Endodermal cell (in vitro differentiated cells): ENCODE results near the gene PKM. TPM values are rescaled to one million over a fixed set of nuclear protein-coding genes. Genes with fewer than 3 reads are reported as not detected.

ENCODE experiments used
- DNase-seq: peaks from one replicate; pipeline ENCODE4 v3.0.0-alpha.2; 2017
- H3K27ac ChIP-seq: 2 replicates; pipeline ENCODE4 v1.5.1; 2013; ENCODE audit warnings: mild to moderate bottlenecking, low read depth, low read length, moderate library complexity
- H3K27me3 ChIP-seq: 2 replicates; pipeline ENCODE4 v1.6.1; 2013; ENCODE audit warnings: mild to moderate bottlenecking, low read length, moderate library complexity; ENCODE audit not compliant: insufficient read depth, control insufficient read depth, poor library complexity, severe bottlenecking
- H3K36me3 ChIP-seq: 2 replicates; pipeline ENCODE4 v1.7.0; 2013; ENCODE audit warnings: mild to moderate bottlenecking, low read length, moderate library complexity; ENCODE audit not compliant: control insufficient read depth, insufficient read depth
- H3K4me1 ChIP-seq: one replicate; pipeline ENCODE4 v1.7.0; 2013; ENCODE audit warnings: low read length; ENCODE audit not compliant: control insufficient read depth, insufficient read depth
- H3K4me3 ChIP-seq: 2 replicates; pipeline ENCODE4 v1.5.1; 2013; ENCODE audit warnings: mild to moderate bottlenecking, low read length, moderate library complexity
- H3K9ac ChIP-seq: 2 replicates; pipeline ENCODE4 v1.6.1; 2013; ENCODE audit warnings: mild to moderate bottlenecking, low read length, moderate library complexity; ENCODE audit not compliant: poor library complexity, severe bottlenecking; ENCODE audit errors: extremely low read depth
- H3K9me3 ChIP-seq: 2 replicates; pipeline ENCODE4 v1.6.1; 2013; ENCODE audit warnings: mild to moderate bottlenecking, low read length, moderate library complexity; ENCODE audit not compliant: control insufficient read depth
- H3K27ac Mint-ChIP-seq: 2 replicates; pipeline ENCODE4 v1.8.0; 2020; ENCODE audit warnings: mixed read lengths
- H3K27me3 Mint-ChIP-seq: 2 replicates; pipeline ENCODE4 v1.8.0; 2021; ENCODE audit warnings: mild to moderate bottlenecking, mixed read lengths; ENCODE audit not compliant: insufficient read depth
- H3K36me3 Mint-ChIP-seq: 2 replicates; pipeline ENCODE4 v1.8.0; 2020; ENCODE audit warnings: low read depth, mixed read lengths
- H3K4me1 Mint-ChIP-seq: 2 replicates; pipeline ENCODE4 v1.8.0; 2020; ENCODE audit warnings: mixed read lengths
- H3K4me3 Mint-ChIP-seq: 2 replicates; pipeline ENCODE4 v1.8.0; 2020; ENCODE audit warnings: mild to moderate bottlenecking, moderate library complexity, mixed read lengths
- H3K9me3 Mint-ChIP-seq: 2 replicates; pipeline ENCODE4 v1.8.0; 2020; ENCODE audit warnings: mild to moderate bottlenecking, mixed read lengths
- CTCF ChIP-seq: fragments of 200-600 bp; sonication (generic); conservative IDR thresholded peaks from 2 replicates; pipeline ENCODE4 v1.5.0; 2021; ENCODE audit warnings: antibody characterized with exemption, mild to moderate bottlenecking
- WGBS, 2 experiments: methylation state at CpG; one replicate each; pipeline versions ENCODE4 v1.1.5 to v1.1.7; 2013; ENCODE audit warnings: missing lambda C conversion rate in 2 of 2, mixed read lengths in 1 of 2; ENCODE audit not compliant: insufficient coverage in 1 of 2, insufficient read length in 1 of 2; 5-methylcytosine and 5-hydroxymethylcytosine counted together
- total RNA-seq, 2 donors: library from RNA; stranded (reverse); fragmentation: NEBNext Ultra II Directional in 1 of 2; extraction: Animal tissue kit (Norgen Biotek cat#: 25700) in 1 of 2; gene quantifications; 2 replicates in 1 of 2; 3 replicates in 1 of 2; pipeline ENCODE4 v1.2.1, GENCODE V29; 2021

Gene PKM
- total RNA-seq, 2 donors from 2014 or later: 2,197 to 2,355 TPM

- 10 to 21% methylated on average over 30 to 82 of the region's 83 CpGs for WGBS, 2 experiments
- Histone ChIP-seq H3K4me1 (no peaks in the 10 kb centered on the region), H3K4me3 (peak within 1 kb of the TSS; percentile 69), H3K9ac (no peak within 1 kb of the TSS), H3K27me3 (peaks cover 9% of the 10 kb centered on the region), H3K9me3 (no peaks in the 10 kb centered on the region), H3K27ac (no peak within 1 kb of the TSS), H3K36me3 (peaks cover 44% of the 10 kb centered on the region)
- Mint-ChIP-seq H3K27ac (peak within 1 kb of the TSS; percentile 83), H3K36me3 (peaks cover 41% of the 10 kb centered on the region), H3K4me1 (peaks cover 11% of the 10 kb centered on the region), H3K4me3 (peak within 1 kb of the TSS; percentile 55), H3K27me3 (peaks cover 19% of the 10 kb centered on the region), H3K9me3 (no peaks in the 10 kb centered on the region)
- peak; percentile 91 for DNase-seq
- TF ChIP-seq CTCF: peak; percentile 14
Measured at GRCh38 chr15:72197460-72198355, 33.3 kb downstream of the PKM start, which contains the start of gene GRAMD2A. Gene GRAMD2A (minus strand): TSS chr15:72197787.

GRCh38 chr15:72197041-72197459 lies 33.9 kb downstream of the PKM start:
- Mint-ChIP-seq H3K27ac (peak overlapping the region; percentile 31), H3K9me3 (no peaks in the 10 kb centered on the region), H3K36me3 (peaks cover 34% of the 10 kb centered on the region), H3K4me3 (peak overlapping the region; percentile 55), H3K4me1 (peaks cover 12% of the 10 kb centered on the region), H3K27me3 (peaks cover 20% of the 10 kb centered on the region)
- DNase-seq: peak; percentile 76
- H3K9ac ChIP-seq: no peak overlapping the region
- H3K27ac ChIP-seq: no peak overlapping the region
- peak overlapping the region; percentile 69 for H3K4me3 ChIP-seq
- 15 to 80% methylated on average over 1 to 35 of the region's 35 CpGs for WGBS, 2 experiments
- TF ChIP-seq CTCF: no peak
- H3K4me1 ChIP-seq: no peaks in the 10 kb centered on the region
- H3K27me3 ChIP-seq: peaks cover 9% of the 10 kb centered on the region
- H3K9me3 ChIP-seq: no peaks in the 10 kb centered on the region
- H3K36me3 ChIP-seq: peaks cover 38% of the 10 kb centered on the region

GRCh38 chr15:72196409-72197040 lies 34.5 kb downstream of the PKM start:
- Mint-ChIP-seq H3K36me3 (peaks cover 29% of the 10 kb centered on the region), H3K27ac (no peak overlapping the region), H3K4me1 (peaks cover 12% of the 10 kb centered on the region), H3K27me3 (peaks cover 20% of the 10 kb centered on the region), H3K9me3 (no peaks in the 10 kb centered on the region), H3K4me3 (peak overlapping the region; percentile 55)
- Histone ChIP-seq H3K27me3 (peaks cover 9% of the 10 kb centered on the region), H3K27ac (no peak overlapping the region), H3K9me3 (no peaks in the 10 kb centered on the region), H3K9ac (no peak overlapping the region), H3K4me3 (peak overlapping the region; percentile 69), H3K36me3 (peaks cover 32% of the 10 kb centered on the region), H3K4me1 (no peaks in the 10 kb centered on the region)
- 64 to 78% methylated on average over 6 to 13 of the region's 13 CpGs for WGBS, 2 experiments
- DNase-seq: no peak
- no peak for TF ChIP-seq CTCF
